Activated effector memory CD4-positive, alpha-beta T cell treated with Interleukin-2 at 50 U/mL for 16 hours (primary cell): Measurements from ENCODE around the gene AIRE.
"Not testable (repeated sequence)": the region's sequence is repeated elsewhere in the genome, so short reads cannot be mapped to it uniquely, and the experiment has no call there.

Source experiments
- DNase-seq: peaks from one replicate; pipeline ENCODE4 v3.0.0-alpha.2; 2020

AIRE gene

GRCh38 chr21:44285138-44285992 is at the start of gene AIRE:
AIRE (plus strand) TSS chr21:44285876; CDS start chr21:44286007, 131 bp downstream.
- DNase-seq: no peak

- DNase-seq: not testable (repeated sequence)
These were observed 45.3 kb upstream of the AIRE start for GRCh38 chr21:44240353-44240752.

GRCh38 chr21:44240842-44241241 is 44.8 kb upstream of the AIRE start, which contains the start of gene ICOSLG:
ICOSLG (minus strand) TSS chr21:44240943; CDS start chr21:44240817, 126 bp downstream.
- DNase-seq: not testable (repeated sequence)

GRCh38 chr21:44241281-44241680 is 44.4 kb upstream of the AIRE start:
- DNase-seq: not testable (repeated sequence)

GRCh38 chr21:44243980-44244379 is 41.7 kb upstream of the AIRE start:
- DNase-seq: not testable (repeated sequence)

- DNase-seq: not testable (repeated sequence)
These were observed 37.8 kb upstream of the AIRE start for GRCh38 chr21:44247904-44248303.

- not testable (repeated sequence) for DNase-seq
These were observed 36.3 kb upstream of the AIRE start for GRCh38 chr21:44249204-44250037.

- no peak for DNase-seq
These were observed 31.6 kb upstream of the AIRE start for GRCh38 chr21:44253832-44254710.

GRCh38 chr21:44255511-44255981 is 30.1 kb upstream of the AIRE start:
- no peak for DNase-seq

GRCh38 chr21:44258056-44258725 is 27.5 kb upstream of the AIRE start:
- DNase-seq: no peak

- DNase-seq: no peak
These were observed 26.5 kb upstream of the AIRE start for GRCh38 chr21:44259082-44259705.

- no peak for DNase-seq
These were observed 25.6 kb upstream of the AIRE start for GRCh38 chr21:44260066-44260465.

- DNase-seq: no peak
These were observed 24.7 kb upstream of the AIRE start for GRCh38 chr21:44260791-44261631.

- DNase-seq: no peak
These were observed 23.9 kb upstream of the AIRE start, which contains the start of gene DNMT3L for GRCh38 chr21:44261675-44262295. DNMT3L (minus strand) TSS chr21:44261897; CDS start chr21:44261259, 638 bp downstream.

GRCh38 chr21:44262338-44263056 is 23.2 kb upstream of the AIRE start:
- no peak for DNase-seq

- no peak for DNase-seq
These were observed 22.4 kb upstream of the AIRE start for GRCh38 chr21:44263221-44263760.

- no peak for DNase-seq
These were observed 21.9 kb upstream of the AIRE start for GRCh38 chr21:44263768-44264167.

GRCh38 chr21:44265734-44266270 is 19.9 kb upstream of the AIRE start:
- no peak for DNase-seq
